Left cardiac atrium (tissue), 4 donors: ENCODE results near the gene ARHGAP44. TPM values are rescaled to one million over a fixed set of nuclear protein-coding genes. Genes with fewer than 3 reads are reported as not detected.

Source experiments
- ATAC-seq, 2 donors: fragments of 200-7000 bp; cut with Tn5 transposase; one replicate each; pipeline ENCODE4 v1.9.1; 2020; ENCODE audit warnings: mild to moderate bottlenecking in 2 of 2, moderate library complexity in 2 of 2
- DNase-seq: peaks from one replicate; pipeline ENCODE4 v3.0.0-alpha.2; 2020
- intact Hi-C, 2 donors: fragments of 100-400 bp; cut with DNase I; formaldehyde crosslinking; loops; one replicate each; pipeline versions ENCODE4 v1.14.1 to v1.15.1; 2022 to 2023
- total RNA-seq, 2 donors: library from RNA; stranded (reverse); fragmentation: NEBNext Ultra II Directional; extraction: Animal tissue kit (Norgen Biotek cat#: 25700); gene quantifications; one replicate each; pipeline ENCODE4 v1.2.1, GENCODE V29; 2021
- donor health status: DM: no; HTN: yes; CAD: no.
- donor health status: DM: no; HTN: yes; CAD: no; lungs with severe emphysema.
- donor health status: DM: yes; HTN: yes; CAD: no.
- donor health status: Dilated cardiomyopathy.

ARHGAP44 gene
- total RNA-seq, 2 donors from 2014 or later, result 7.7 to 10.8 TPM

- no peak for DNase-seq
- intact Hi-C loops, result no loop called here
- ATAC-seq, result no peak
Measured at GRCh38 chr17:12808723-12809122, 19.4 kb downstream of the ARHGAP44 start.

GRCh38 chr17:12812877-12813276 is 23.6 kb downstream of the ARHGAP44 start:
- ATAC-seq (peak in 1 of 2 donors; percentile 93), DNase-seq (no peak)
- intact Hi-C loops, result no loop called here

- DNase-seq, result no peak
- peak in 1 of 2 donors; percentile 52 for ATAC-seq
- intact Hi-C loops, result no loop called here
Measured at GRCh38 chr17:12813664-12814063, 24.4 kb downstream of the ARHGAP44 start.

- DNase-seq (no peak), ATAC-seq (no peak)
- intact Hi-C loops, result no loop called here
Measured at GRCh38 chr17:12814718-12815117, 25.4 kb downstream of the ARHGAP44 start.

GRCh38 chr17:12815642-12816141 is 26.4 kb downstream of the ARHGAP44 start:
- DNase-seq (no peak), ATAC-seq (no peak)
- intact Hi-C loops, result no loop called here

GRCh38 chr17:12821376-12821940 is 32.2 kb downstream of the ARHGAP44 start:
- ATAC-seq, result peak in 1 of 2 donors; percentile 71
- intact Hi-C loops, result no loop called here

GRCh38 chr17:12826431-12826830 is 37.1 kb downstream of the ARHGAP44 start:
- no peak for DNase-seq
- intact Hi-C loops, result no loop called here
- ATAC-seq, result no peak

More at GRCh38 chr17:12821376-12821940, 32.2 kb downstream of the ARHGAP44 start:
- DNase-seq, result no peak

- intact Hi-C loops, result no loop called here
- DNase-seq (no peak), ATAC-seq (peak in 1 of 2 donors; percentile 44)
Measured at GRCh38 chr17:12830777-12831247, 41.5 kb downstream of the ARHGAP44 start.

GRCh38 chr17:12831839-12832238 is 42.5 kb downstream of the ARHGAP44 start:
- no peak for DNase-seq
- intact Hi-C loops, result no loop called here
- no peak for ATAC-seq

- intact Hi-C loops, result no loop called here
- ATAC-seq, result no peak
- no peak for DNase-seq
Measured at GRCh38 chr17:12839042-12839441, 49.7 kb downstream of the ARHGAP44 start.

- no peak for DNase-seq
- no peak for ATAC-seq
- intact Hi-C loops, result no loop called here
Measured at GRCh38 chr17:12842936-12843335, 53.6 kb downstream of the ARHGAP44 start.

GRCh38 chr17:12850996-12851395 is 61.7 kb downstream of the ARHGAP44 start:
- DNase-seq (no peak), ATAC-seq (no peak)
- intact Hi-C loops, result no loop called here

GRCh38 chr17:12851901-12852435 is 62.7 kb downstream of the ARHGAP44 start:
- intact Hi-C loops, result no loop called here

GRCh38 chr17:12853921-12854320 is 64.6 kb downstream of the ARHGAP44 start:
- ATAC-seq (no peak), DNase-seq (no peak)
- intact Hi-C loops, result no loop called here

More at GRCh38 chr17:12851901-12852435, 62.7 kb downstream of the ARHGAP44 start:
- no peak for DNase-seq
- ATAC-seq, result no peak

- intact Hi-C loops, result no loop called here
- ATAC-seq (no peak), DNase-seq (no peak)
Measured at GRCh38 chr17:12856416-12856815, 67.1 kb downstream of the ARHGAP44 start.

- DNase-seq (no peak), ATAC-seq (no peak)
- intact Hi-C loops, result no loop called here
Measured at GRCh38 chr17:12857592-12857991, 68.3 kb downstream of the ARHGAP44 start.

GRCh38 chr17:12859520-12859919 is 70.2 kb downstream of the ARHGAP44 start:
- intact Hi-C loops, result no loop called here
- DNase-seq (no peak), ATAC-seq (no peak)

- intact Hi-C loops, result no loop called here
- DNase-seq (no peak), ATAC-seq (no peak)
Measured at GRCh38 chr17:12865769-12866168, 76.5 kb downstream of the ARHGAP44 start.

GRCh38 chr17:12866244-12866643 is 76.9 kb downstream of the ARHGAP44 start:
- intact Hi-C loops, result no loop called here
- ATAC-seq (no peak), DNase-seq (no peak)

GRCh38 chr17:12867726-12868125 is 78.4 kb downstream of the ARHGAP44 start:
- ATAC-seq, result no peak
- no peak for DNase-seq
- intact Hi-C loops, result no loop called here
